PC-9 (cell line): ENCODE results near the gene PCGF1.

Experiments used
- CTCF ChIP-seq: fragments of 200-600 bp; sonication (generic); conservative IDR thresholded peaks from 2 replicates; pipeline ENCODE4 v1.6.1; 2017; ENCODE audit warnings: mixed run types, antibody characterized with exemption, mild to moderate bottlenecking, moderate library complexity
- EZH2 ChIP-seq: fragments of 200-600 bp; sonication (generic); IDR thresholded peaks from 2 replicates; pipeline ENCODE4 v1.8.0; 2017; ENCODE audit warnings: antibody characterized with exemption, low read depth

DNA sequence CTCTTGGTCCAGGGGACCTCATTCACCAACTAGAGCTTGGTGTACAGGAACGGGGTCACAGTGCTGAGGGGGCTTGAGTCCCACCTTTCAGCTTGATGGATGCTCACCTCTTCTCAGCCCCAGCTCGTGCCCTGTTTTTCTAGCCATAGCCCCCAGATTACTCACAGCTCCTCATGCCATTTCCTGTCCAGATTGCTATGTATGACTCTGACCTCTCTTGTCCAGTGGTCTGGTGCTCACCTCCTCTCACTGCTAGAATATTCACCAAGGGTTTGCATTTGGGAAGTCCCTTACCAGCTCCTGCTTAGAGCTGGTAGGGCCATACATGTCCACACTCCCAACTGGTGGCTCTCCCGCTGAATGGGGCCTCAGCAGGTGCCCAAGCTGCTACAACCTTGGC lies 13.9 kb downstream of the PCGF1 start:
- TF ChIP-seq CTCF (no peak), EZH2 (no peak)
